ENCODE results near the gene ZFP82. TPM values are rescaled to one million over a fixed set of nuclear protein-coding genes. Genes with fewer than 3 reads are reported as not detected.

ZFP82 gene
- total and polyA plus RNA-seq, 12 donors, result 1.9 to 6.3 (median 4.3) TPM

GRCh38 chr19:36371886-36372285 lies 46.6 kb downstream of the ZFP82 start:
- no peak for ATAC-seq
- peaks cover 0 to 60% (median 0%) of the 10 kb centered on the region in 11 donors for H3K9me3 ChIP-seq
- intact Hi-C loops (cut with DNase I), result no loop called here
- no peak for DNase-seq
- no peak overlapping the region for H3K27ac ChIP-seq
- H3K27me3 ChIP-seq, result no peaks in the 10 kb centered on the region
- TF ChIP-seq CTCF (IDR thresholded peaks at IDR 0.05), result no peak
- H3K4me3 ChIP-seq, result no peak overlapping the region
- peaks cover 0 to 29% (median 8%) of the 10 kb centered on the region in 9 donors for H3K36me3 ChIP-seq
- peaks cover 0 to 4% (median 0%) of the 10 kb centered on the region in 9 donors for H3K4me1 ChIP-seq

GRCh38 chr19:36363845-36364244 lies 54.6 kb downstream of the ZFP82 start:
- H3K4me1 ChIP-seq, result peaks cover 0 to 6% (median 0%) of the 10 kb centered on the region in 9 donors
- peak in 1 of 8 donors; percentile 61 for ATAC-seq
- H3K36me3 ChIP-seq, result peaks cover 0 to 83% (median 48%) of the 10 kb centered on the region in 9 donors
- H3K4me3 ChIP-seq, result no peak overlapping the region
- no peak for TF ChIP-seq CTCF (IDR thresholded peaks at IDR 0.05)
- peaks cover 0 to 31% (median 0%) of the 10 kb centered on the region in 11 donors for H3K9me3 ChIP-seq
- no peak for DNase-seq
- H3K27ac ChIP-seq, result peak overlapping the region in 2 of 10 donors; percentile 34 to 55
- WGBS, 2 donors, result 60 to 78% methylated on average over 6 of the region's 6 CpGs
- H3K27me3 ChIP-seq, result no peaks in the 10 kb centered on the region
- intact Hi-C loops (cut with DNase I), result no loop called here

Other genes with a start within 250 kb of the ZFP82 start
- gene ZNF565, start 204.0 kb downstream of the ZFP82 start, total RNA-seq, result 1 to 10 TPM; 2.6 to 5.1 (median 3.6) TPM
- gene ZNF565, start 204.0 kb downstream of the ZFP82 start, polyA plus RNA-seq, result 1 to 10 TPM; 2.2 to 3.3 TPM
- 10 to 100 TPM; 25.7 to 42.1 (median 32.6) TPM for gene ZNF146, start 203.5 kb downstream of the ZFP82 start, total RNA-seq
- 10 to 100 TPM; 20.1 to 27.3 TPM for gene ZNF146, start 203.5 kb downstream of the ZFP82 start, polyA plus RNA-seq
- gene ZFP14, start 39.4 kb downstream of the ZFP82 start, total RNA-seq, result 1 to 10 TPM; 1.0 to 4.0 (median 2.5) TPM
- 1 to 10 TPM in 1 of 2 donors, under 1 TPM in 1; 0.62 to 2.2 TPM for gene ZFP14, start 39.4 kb downstream of the ZFP82 start, polyA plus RNA-seq
- gene ZNF566, start 70.9 kb upstream of the ZFP82 start, total RNA-seq, result 10 to 100 TPM in 7 of 10 donors, 1 to 10 TPM in 3; 8.1 to 15.0 (median 11.4) TPM
- 10 to 100 TPM in 1 of 2 donors, 1 to 10 TPM in 1; 2.6 to 10.5 TPM for gene ZNF566, start 70.9 kb upstream of the ZFP82 start, polyA plus RNA-seq
- gene ZNF260, start 109.6 kb upstream of the ZFP82 start, total RNA-seq, result 10 to 100 TPM in 2 of 10 donors, 1 to 10 TPM in 8; 7.2 to 12.8 (median 8.7) TPM
- gene ZNF260, start 109.6 kb upstream of the ZFP82 start, polyA plus RNA-seq, result 1 to 10 TPM; 2.7 to 4.6 TPM
- 10 to 100 TPM; 10.7 to 18.4 (median 15.4) TPM for gene ZNF529, start 154.6 kb upstream of the ZFP82 start, total RNA-seq
- 10 to 100 TPM in 1 of 2 donors, 1 to 10 TPM in 1; 3.4 to 14.0 TPM for gene ZNF529, start 154.6 kb upstream of the ZFP82 start, polyA plus RNA-seq
- 10 to 100 TPM; 13.2 to 22.2 (median 17.8) TPM for gene ZNF382, start 186.7 kb upstream of the ZFP82 start, total RNA-seq
- 1 to 10 TPM; 2.6 to 5.6 TPM for gene ZNF382, start 186.7 kb upstream of the ZFP82 start, polyA plus RNA-seq
- gene ZNF461, start 248.2 kb upstream of the ZFP82 start, total RNA-seq, result 1 to 10 TPM; 4.4 to 8.5 (median 7.0) TPM
- 1 to 10 TPM; 2.3 to 5.3 TPM for gene ZNF461, start 248.2 kb upstream of the ZFP82 start, polyA plus RNA-seq